Fibroblast of gingiva (primary cell): ENCODE measurements around the gene CERS6.

ENCODE experiments used
- DNase-seq: peaks from one replicate; pipeline ENCODE4 v3.0.0-alpha.2; 2011; ENCODE audit warnings: low read depth

The CERS6 gene

DNA sequence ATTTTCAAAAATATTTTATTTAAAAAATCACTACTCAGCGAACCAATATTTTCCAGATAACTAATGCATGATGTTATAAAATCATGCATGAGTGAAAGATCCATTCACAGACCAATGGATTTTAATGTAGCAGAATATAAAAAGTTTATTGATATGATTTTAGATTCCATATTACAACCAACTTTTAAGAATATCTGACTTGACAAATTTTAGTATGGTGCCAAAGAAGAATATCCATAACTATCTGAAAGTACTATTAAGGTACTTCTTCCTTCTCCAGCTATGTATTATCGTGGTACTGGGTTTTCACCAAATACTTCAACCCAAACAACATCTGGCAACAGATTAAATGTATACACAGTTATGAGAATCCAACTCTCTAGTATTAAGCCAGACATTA is 246.5 kb downstream of the CERS6 start:
- DNase-seq = no peak

DNA sequence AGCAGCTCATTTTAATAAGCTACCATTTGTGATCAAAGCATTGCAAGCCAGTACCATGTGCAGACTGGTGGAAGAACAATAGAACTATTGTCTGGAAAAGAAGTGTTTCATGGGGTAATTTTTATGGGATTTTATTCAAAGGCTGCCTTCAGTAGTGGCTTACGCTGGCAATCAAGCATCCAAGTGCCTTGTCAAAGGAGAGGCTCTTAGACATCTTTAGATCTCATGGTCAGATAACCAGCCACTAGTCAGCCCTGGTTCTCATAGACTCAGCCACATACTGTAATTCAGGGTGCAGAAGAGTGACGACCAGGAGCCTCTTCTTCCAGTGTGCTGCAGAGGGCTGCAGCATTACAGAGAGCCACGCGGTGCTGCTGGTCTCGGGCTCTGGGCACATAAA is 247.9 kb downstream of the CERS6 start:
- no peak for DNase-seq

DNA sequence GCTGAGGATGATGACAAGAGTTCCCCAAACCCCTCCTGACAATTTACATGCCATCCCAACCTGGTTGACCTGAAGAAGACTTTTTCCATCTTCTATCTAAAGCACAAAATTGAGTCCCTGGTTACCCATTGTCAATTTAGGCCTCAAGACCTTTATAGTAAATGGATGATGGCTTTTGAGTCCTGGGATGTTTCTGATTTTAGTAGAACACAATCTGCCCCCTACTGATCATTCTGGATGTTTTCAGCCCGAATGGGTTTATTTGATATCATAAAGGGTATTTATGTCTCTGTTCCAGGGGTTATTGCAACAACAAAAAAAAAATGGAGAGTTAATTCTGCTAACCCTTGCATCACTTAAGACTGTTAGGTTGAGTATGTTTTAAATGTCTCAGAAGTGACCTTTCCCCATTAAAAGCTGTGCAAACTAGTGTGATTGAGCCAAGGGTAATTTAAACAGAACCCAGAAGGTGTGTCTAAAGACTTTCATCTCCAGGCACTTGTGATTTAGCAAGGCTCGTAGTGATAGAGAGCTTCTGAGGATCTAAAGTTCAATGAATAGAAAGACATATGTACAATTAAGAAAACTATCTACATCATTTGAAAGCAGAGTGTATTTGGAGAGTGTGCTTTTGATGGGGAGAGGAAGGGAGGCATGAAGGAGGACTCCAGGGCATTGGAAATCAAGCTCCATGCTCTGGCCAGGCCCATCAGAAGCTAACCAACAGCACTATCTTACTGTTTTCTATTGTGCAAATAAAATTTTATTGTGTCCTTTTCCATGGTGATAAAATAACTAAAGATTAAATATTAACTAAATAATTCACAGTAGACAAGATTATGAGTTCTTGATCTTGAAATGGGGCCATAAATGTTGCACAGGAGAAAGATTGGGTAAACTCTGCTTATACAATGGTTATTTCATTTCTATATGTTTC is 249.7 kb downstream of the CERS6 start:
- peak; percentile 42 for DNase-seq

DNA sequence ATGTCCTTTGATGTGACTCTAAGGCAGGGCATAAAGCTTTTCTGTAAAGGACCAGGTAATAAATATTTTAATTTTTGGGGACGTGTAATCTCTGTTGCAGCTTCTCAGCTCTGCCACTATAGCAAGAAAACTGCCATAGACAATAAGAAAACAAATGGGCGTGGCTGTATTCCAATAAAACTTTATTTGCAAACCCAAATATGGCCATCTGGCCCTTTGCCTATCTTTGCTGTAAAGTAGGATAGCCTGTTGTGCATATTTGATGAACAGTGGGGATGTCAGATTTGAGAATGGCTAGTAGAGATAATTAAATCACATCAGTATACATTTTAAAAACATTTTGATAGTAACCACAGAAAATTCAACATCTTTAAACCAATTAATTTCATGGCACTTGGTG is 250.7 kb downstream of the CERS6 start:
- no peak for DNase-seq

DNA sequence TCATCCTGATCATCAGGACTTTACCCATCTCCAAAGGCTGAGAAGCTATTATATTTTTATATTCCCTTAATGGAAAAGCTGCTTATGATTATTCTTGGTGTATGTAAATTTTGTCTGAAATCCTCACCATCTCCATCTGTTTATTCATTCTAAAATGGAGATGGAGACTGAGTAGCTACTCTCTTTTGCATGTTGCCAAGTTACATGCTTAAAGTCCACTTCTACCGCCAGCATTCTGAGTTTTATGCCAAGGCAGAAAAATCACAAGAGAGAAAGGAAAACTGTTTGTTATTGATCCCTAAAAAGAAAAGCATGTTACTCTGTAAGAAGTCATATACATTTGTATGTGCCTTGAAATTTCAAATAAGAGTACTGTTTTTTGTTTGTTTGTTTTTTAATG is 252.0 kb downstream of the CERS6 start:
- no peak for DNase-seq

DNA sequence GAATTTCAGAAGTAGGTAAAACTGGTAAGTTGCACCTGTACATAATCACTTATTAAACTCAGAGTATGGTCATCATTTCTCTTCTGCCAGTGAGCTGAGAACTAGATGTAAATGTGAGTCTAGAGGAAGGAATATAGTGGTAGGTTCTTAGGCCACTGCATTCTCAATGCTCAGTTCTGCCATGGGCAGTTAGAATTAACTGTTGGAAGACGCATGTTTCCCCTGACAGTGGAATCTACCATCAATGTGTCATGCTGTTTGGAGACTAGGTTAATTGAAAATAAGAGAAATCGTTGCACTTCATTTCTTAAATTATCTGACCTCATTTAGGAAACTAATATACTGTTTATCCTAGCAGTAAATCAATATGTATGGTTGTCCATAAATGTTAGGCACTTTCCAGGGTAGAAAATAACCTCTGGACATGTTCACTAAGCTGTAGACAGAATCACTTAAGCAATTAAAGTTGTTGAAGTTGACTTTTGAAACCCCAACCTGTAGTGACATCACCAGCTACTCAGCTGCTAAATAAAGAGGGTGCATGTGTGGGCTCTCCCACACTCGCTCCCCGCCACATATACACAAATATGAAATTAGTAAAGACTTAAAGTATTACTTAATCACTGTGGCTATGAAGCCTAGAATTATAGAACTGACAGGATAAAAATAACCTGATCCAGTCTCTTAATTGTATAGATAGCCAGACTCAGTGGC is 254.8 kb downstream of the CERS6 start:
- no peak for DNase-seq

DNA sequence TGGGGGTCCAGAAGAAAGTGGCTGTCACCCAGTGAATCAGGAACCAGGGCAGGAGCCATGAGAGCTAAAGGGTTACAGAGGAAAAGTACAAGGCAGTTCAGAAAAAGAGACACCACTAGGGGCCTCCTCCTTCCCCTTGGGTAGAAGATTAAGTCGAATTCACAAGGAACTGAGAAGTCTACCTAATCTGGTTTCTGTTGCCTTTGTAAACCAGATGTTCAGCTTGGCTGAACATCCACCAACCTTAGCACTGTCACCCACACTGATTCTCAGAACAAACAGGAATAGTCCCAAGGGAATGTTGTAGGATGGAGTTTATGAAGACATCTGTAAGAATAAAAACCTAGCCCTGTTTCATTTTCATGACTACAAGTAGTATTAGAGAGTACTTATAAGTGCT is 256.0 kb downstream of the CERS6 start:
- no peak for DNase-seq

DNA sequence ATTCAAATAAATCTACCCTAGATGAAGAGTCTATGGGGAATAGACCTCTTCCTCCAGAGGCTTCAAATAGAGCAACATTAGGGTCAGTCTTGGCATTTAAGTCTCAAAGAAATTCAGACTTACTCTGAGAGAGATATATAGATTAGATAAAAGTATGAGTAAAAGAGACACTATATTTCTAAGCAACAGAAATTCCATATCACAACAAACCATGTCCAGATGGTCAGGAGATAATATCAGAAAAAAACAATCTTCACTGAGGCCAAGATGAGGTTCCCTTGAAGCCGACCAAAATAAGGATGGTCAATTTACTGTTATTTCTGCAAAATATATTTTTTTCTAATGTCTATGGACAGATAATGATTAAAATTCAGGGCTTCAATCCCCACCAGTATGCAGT is 257.3 kb downstream of the CERS6 start:
- no peak for DNase-seq

DNA sequence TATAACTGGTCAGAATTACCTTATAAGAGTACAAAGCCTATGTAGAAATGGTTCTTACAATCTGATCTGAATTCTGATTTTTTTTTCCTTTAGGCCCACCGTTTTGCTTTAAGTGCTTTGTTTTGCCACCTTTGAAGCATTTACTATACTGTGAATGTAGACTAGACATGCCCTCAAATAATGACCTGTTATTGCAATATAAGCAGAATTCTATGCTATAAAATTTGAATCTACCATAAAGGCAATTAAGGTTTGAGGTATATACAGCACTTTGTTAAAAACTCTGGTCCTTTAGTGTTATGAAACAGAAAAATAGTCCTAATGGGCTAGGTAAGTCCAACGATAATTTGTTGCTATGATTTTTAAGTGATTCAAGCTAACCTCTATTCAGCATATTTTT is 259.8 kb downstream of the CERS6 start:
- DNase-seq = no peak

DNA sequence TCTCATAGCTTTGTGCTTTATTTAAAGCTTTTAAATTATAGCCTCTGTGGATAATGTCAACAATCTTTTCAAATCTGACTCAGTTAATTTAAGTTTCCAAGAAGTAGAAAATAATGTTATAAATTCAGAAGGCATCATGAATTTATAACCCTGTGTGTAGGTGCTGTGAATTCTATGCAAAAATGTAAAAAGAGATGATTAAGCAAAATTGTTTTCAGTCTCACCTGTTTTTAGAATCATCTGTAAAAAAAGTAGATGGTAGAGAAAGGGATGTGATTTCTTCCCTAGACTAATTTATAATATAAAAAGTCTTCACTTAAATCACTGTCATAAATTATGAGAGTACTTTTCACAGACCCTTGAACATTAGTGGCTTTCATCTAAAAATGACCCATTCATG is 260.8 kb downstream of the CERS6 start:
- no peak for DNase-seq

DNA sequence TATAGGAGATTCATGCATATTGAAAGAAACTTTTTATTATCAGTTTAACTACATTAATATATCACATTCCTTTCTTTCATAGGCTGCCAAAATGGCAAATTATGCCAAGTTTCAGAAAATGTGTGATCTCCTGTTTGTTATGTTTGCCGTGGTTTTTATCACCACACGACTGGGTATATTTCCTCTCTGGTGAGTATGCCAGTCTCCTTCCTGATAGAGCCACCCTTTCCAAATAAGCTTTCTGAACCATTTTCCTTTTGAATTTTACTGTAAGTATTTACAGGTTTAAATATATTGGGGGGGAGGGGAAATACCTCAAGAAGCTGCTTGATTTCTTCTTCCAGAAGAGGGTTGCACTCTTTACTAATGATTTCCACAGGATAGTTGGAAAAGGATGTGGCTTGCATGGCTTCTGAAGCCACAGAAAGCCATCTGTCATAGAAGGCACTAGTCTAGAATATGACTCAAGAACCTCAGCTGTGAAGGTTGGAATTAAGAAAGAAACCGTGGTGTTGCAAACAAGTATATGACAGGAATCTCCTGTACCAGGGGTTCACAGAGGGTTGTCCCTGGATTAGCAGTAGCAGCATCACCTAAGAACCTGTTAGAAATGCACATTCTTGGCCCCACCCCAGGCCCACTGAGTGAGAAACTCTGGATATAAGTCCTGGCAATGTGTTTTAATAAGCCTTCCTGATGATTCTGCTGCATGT is 261.9 kb downstream of the CERS6 start:
- DNase-seq = no peak

DNA sequence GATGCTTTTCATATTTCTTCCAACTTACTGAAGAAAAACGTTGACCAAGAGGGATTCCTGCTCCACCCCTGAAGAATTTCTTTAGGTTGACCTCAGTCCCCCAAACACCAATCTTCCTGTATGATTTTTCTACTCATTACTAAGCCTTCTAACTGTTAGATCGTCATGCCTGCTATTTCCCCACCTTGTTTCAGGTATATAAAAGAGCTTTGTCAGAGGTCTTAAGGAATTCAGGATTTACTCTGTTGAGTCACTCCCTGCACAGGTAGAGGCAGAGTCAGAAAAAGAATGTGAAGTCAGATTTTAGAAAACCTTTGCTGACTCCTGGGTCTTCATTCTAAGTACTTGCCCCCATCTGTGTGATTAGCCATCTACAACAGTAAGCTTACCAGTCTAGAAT is 262.6 kb downstream of the CERS6 start:
- no peak for DNase-seq

DNA sequence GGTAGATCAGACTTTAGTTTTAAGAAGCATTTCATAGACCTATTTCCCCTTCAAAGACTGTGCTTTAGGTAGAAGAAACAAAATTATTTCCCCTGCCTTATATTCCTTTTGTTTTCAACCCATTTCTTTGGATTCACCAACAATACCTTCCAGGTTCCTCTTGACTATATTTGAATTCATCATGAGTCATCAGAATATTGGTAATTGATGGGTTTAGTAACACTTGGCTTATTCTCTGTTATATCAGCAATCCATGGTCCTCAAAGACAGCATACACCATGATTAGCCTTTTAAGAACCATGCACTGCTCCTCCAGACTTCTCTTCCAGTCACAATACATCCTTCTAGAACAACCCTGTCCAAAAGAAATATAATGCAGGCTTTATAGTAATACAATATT is 263.4 kb downstream of the CERS6 start:
- no peak for DNase-seq

DNA sequence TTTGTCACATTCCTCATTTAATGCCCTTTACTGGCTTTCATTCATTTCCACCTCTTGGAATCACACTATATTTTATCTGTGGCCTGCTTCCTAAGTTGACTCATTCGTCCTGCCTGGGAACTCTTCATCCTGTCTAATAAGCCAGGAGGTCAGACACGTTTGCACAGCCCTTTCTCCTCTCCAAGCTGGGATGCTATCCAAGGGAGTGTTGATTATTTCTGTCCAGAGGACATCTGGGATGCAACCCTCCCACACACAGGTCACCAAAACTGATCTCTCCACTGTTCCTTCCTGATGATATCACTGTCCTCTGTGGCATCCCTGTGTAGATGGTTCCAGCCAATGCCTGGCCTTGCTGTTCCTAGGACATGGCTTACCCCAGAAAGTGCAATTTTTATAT is 266.5 kb downstream of the CERS6 start:
- DNase-seq = peak; percentile 13

DNA sequence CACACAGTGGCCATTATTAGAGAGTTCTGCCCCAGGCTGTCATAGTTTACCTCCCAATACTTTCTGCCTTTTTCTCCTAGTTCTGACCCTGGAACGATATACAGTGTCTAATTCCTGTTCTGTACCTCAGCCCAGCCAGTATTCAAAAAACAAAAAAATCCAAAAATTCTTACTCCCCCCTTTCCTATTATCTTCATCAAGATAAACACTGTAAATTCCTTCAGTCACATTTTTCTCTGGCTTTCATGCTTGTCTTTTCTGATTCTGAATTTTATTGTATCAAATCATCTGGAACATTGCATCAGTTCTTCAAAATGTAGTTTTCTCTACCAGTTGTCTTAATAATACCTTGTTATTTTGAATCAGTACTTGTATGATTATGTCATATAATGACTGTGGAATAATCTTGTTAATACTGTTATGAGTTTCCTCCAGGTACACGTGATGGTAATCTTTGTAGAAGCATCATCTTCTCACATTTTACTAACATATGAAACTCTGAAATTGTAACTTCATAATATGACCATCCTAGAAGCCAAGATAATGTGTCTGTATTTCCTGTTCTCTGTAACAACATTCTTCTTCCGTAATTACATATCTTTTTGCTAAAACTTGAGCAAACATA is 267.3 kb downstream of the CERS6 start:
- no peak for DNase-seq

DNA sequence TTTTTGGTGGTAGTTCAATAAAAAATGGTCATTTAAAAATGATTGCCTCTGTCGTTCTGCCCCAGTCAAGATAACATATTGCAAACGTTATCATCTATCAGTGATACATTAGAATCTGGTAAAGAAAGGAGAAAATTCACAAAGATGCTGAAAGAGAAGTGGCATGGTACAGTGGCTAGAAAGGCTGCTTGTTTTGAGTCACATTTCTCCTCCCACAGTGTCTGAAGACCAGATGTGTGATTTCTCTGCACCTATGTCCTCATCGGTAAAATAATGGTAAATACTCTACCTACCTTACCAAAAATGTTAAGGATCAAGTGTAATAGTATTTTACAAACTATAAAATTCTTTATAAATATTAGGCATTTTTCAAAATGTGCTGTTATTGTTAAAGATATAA is 270.3 kb downstream of the CERS6 start:
- DNase-seq = no peak

DNA sequence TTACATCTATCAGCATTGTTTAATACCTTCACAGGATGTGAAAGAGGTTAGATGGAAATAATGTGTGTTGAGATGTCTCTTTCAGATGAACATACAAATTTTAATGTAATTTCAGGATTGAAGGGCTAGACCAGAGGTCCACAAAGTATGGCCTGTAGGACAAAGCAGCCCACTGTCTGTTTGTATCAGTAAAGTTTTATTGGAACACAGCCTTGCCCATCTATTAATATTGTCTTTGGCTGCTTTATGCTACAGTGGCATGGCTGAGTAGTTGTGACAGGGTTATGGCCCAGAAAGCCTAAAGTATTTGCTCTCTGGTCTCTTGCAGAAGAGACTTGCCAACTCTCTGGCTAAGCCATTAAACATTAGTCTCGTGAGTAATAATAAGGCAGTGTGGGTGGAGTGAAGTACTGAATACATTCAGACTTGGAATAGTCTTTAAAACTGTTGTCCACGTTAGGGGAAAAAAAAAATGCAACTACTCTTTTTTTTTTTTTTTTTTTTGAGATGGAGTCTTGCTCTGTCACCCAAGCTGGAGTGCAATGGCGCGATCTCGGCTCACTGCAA is 271.9 kb downstream of the CERS6 start:
- DNase-seq = no peak

DNA sequence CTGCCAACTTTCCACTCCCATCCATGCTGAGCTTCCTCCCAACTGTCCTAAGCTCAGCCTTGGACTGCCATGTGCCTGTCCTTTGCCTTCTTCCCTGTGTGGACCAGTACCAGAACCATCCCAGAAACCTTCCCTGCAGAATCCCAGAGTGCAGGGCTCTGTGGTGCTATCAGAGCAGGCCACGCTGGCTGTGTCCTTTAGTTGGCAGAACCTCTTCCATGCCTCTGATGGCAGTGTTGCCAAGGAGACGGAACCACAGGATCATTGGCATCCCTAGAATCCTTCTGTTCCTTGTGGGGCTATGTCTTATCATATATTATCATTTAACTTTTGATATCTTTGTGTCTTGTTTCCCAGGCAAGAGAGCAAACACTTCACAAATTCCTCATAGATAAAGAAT is 273.4 kb downstream of the CERS6 start:
- DNase-seq = no peak

DNA sequence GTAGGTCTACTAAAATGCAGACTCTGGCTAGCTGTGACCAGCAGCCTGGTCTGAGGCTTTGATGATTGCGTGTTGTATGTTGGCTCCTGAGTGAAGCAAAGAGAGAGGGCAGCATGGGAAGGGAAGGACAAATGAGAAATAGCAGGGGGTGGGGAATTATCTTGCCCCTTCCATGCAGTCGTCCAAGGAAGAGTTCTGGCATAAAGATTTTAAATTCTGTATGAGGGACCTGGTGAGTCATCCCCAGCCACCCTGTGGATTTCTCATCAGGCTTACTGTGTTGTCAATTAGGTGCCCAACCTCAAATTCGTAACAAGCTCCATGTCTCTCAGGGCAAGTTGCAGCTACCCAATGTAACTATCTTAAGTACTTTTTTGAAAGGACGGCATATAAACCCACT is 274.3 kb downstream of the CERS6 start:
- no peak for DNase-seq

DNA sequence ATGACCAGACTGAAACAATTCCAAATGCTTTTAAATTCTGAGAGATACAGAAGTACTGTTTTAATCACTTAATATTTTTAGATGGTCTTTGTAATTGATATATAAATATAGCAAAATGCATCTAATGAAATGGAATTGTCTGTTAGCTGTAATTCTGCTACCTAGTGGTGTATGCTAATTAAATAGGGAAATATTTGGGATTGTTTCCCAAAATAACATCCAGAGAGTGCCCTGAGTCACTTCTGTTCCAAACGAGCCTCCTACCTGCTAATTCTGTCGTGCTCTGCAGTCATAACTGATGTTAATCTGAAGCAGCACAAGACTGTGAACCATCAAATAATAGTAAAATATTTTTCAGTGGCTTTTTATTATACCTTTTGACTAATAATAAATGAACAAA is 274.9 kb downstream of the CERS6 start:
- DNase-seq = no peak

DNA sequence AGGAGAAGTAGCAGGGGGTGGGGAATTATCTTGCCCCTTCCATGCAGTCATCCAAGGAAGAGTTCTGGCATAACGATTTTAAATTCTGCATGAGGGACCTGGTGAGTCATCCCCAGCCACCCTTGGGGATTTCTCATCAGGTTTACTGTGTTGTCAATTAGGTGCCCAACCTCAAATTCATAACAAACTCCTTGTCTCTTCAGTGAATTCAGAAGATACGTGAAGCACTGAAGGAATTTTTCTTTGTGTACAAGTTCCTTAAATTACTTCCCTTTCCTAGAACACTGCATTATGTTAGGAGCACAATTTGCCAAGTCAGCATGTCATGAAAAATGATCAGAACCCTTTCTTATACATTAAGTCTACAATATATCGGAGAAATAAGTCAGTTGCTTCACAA is 275.5 kb downstream of the CERS6 start:
- DNase-seq = no peak

DNA sequence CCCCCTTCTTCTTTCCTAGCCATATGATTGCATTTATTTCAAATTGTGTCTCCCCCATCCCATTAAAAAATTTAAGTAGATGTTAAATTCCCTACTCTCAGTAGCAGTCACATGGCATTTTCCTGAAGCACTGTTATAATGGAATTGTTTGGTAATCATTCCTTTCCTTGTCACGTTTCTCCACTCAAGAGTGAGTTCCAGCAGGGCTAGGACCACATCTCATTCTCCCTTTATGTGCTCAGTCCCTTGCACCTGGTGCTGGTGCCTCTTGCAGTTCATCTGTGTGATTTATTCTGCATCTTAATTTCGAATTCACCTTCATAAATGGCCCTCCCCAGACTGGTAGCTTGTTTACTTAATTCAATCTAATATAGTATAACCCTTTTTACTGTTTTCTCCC is 276.0 kb downstream of the CERS6 start:
- no peak for DNase-seq
